Right ventricle myocardium inferior (tissue), 1 donor: Measurements from ENCODE around the gene HOXB3. TPM values are rescaled to one million over a fixed set of nuclear protein-coding genes. Genes with fewer than 3 reads are reported as not detected.

ENCODE experiments used
- ATAC-seq: fragments of 200-7000 bp; cut with Tn5 transposase; one replicate; pipeline ENCODE4 v1.9.1; 2020; ENCODE audit warnings: mild to moderate bottlenecking, moderate library complexity
- DNase-seq: peaks from one replicate; pipeline ENCODE4 v3.0.0; 2021; ENCODE audit errors: missing footprints
- intact Hi-C: fragments of 100-400 bp; cut with DNase I; formaldehyde crosslinking; loops from one replicate; pipeline ENCODE4 v1.11.0; 2022
- microRNA-seq: library from miRNA; unstranded; fragments of <30 nt; microRNA quantifications from one replicate; pipeline ENCODE4 v1.2.0, GENCODE V29; 2020
- total RNA-seq: library from RNA; stranded (reverse); fragmentation: NEBNext Ultra II Directional; extraction: Animal tissue kit (Norgen Biotek cat#: 25700); gene quantifications from one replicate; pipeline ENCODE4 v1.2.1, GENCODE V29; 2021
- donor health status: DM: no; HTN: yes; CAD: no; lungs with severe emphysema.

Gene HOXB3
- total RNA-seq, 1 donor from 2014 or later: 1.2 TPM

DNA sequence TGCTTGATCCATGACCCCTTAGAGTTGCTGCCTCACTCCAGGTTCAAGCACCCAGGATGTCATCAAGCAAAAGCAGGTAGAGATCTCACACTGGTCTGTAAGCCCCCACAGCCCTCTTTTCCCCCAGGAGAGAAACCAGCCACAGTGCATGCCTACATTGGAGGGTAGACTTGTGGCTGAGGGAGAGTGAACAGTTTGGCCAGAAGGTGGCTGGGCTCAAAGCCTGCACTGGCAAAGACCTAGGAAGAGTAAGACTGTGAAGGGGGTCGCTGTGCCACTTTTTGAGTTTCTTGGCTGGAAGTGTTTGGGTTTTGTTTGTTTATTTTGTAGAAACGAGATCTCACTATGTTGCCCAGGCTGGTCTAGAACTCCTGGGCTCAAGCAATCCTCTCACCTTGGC, 87.7 kb downstream of the HOXB3 start:
- DNase-seq (no peak), ATAC-seq (no peak)
- intact Hi-C loops: no loop called here

DNA sequence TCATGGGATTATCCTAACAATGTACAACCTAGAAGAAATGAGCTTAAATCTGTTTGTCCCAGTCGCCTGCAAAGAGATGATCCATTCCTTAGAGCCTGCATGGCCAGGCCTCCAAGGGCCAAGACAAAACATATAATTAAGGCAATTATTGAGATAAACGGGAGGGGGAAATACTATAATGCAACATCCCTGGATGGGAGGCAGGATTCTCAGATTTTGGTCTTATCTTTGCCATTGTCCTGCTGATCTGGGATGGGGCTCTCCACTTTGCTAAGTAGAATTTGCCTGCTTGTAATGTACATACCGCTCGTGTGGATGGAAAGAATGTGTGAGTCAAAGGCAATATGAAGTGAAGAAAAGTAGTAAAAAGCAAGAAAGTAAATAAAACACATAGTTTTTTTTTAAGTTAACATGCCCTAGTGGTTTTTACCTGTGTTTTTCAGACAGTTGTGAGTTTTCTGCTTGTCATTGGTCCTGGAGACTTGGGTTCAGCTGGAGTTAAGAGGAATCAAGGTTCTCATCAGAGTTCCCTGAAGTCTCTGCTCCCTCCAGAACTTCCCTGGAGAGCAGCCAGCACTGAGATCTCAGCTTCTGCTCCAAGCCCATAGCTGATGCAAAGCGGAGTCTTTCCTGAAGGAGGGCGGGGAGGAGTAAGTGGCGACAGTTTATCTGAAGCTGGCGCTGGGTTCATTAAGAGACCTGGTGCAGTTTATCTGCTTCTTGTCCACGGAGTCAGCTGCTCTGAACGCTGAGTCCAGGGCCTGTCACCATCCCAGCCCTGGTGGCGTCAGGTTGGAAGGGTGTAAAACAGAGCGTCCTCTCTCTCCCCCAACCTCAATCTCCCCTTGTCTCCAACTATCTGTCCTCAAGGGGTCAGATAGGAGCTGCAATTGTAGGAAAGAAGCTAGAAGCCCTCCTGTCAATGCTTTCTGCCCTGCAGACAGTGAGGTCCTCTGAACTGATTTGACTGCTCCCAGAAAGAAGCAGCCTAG, 89.3 kb downstream of the HOXB3 start:
- DNase-seq (no peak), ATAC-seq (no peak)
- intact Hi-C loops: no loop called here

DNA sequence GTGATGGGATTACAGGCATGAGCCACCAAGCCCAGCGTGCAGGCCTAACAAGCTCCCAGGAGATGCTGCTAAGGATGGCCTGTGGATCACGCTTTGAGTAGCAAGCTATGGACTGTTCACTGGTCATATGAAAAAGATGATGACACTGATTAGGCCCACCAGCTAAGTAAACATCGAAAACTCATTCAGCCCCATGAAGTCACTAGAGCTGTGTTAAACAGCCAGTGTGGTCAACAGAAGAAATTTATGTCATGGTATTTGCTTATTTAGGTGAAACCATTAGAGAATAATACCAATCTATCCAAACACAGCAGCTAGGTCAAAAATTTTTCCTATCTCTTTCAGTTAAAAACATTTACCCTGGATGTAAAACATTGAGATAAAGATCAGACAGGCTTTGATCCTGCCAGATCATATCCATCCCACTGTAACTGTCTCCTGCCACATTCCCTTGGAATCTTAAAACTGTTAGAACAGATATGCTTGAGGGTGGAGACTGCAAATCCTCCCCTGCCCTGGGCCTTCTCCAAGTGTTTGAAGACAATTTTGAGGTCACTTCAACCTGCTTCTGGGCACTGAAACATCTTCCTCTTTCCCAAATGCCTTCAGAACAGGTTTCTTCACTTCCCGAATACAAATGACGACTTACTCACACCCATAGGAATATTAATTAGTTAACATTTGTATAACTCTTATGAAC, 90.2 kb downstream of the HOXB3 start:
- intact Hi-C loops: no loop called here
- no peak for DNase-seq
- no peak for ATAC-seq

DNA sequence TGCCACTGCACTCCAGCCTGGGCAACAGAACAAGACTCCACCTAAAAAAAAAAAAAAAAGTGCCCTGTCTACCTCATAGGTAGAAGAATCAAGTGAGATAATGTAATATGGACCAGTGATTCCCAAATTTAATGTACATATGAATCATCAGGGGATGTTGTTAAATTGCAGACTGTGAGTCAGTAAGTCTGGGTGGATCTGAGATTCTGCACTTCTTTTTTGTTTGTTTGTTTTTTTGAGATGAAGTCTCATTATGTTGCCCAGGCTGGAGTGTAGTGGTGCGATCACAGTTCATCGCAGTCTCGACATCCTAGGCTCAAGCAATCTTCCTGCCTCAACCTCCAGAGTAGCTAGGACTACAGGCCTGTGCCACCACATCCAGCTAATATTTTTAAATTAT, 90.8 kb downstream of the HOXB3 start:
- ATAC-seq: no peak
- intact Hi-C loops: no loop called here

More for the DNA sequence above, 90.8 kb downstream of the HOXB3 start:
- no peak for DNase-seq

Small RNA genes within 50 kb of the gene (microRNA-seq; reads per million reads assigned to microRNA genes)
- not detected for gene MIR196A1

Other genes with a start within 250 kb of the HOXB3 start
- gene SKAP1, start 160.0 kb downstream of the HOXB3 start, total RNA-seq: 0.38 TPM
- gene HOXB1, start 59.2 kb downstream of the HOXB3 start, total RNA-seq: not detected
- gene HOXB2, start 45.1 kb downstream of the HOXB3 start, total RNA-seq: 2.5 TPM
- gene HOXB4, start 11.9 kb downstream of the HOXB3 start, total RNA-seq: 0.38 TPM
- gene HOXB5, start 3.5 kb upstream of the HOXB3 start, total RNA-seq: not detected
- 0.57 TPM for gene HOXB6, start 14.7 kb upstream of the HOXB3 start, total RNA-seq
- gene HOXB7, start 20.8 kb upstream of the HOXB3 start, total RNA-seq: 0.41 TPM
- gene HOXB8, start 25.1 kb upstream of the HOXB3 start, total RNA-seq: not detected
- gene HOXB9, start 36.1 kb upstream of the HOXB3 start, total RNA-seq: not detected
- gene PRAC1, start 132.3 kb upstream of the HOXB3 start, total RNA-seq: not detected
- gene PRAC2, start 132.9 kb upstream of the HOXB3 start, total RNA-seq: not detected
- not detected for gene HOXB13, start 138.5 kb upstream of the HOXB3 start, total RNA-seq
- 0.08 TPM for gene TTLL6, start 227.0 kb upstream of the HOXB3 start, total RNA-seq
- 321 TPM for gene CALCOCO2, start 240.8 kb upstream of the HOXB3 start, total RNA-seq